Suprapubic skin (tissue), 3 donors: ENCODE results near the gene PCNX1.

Source experiments
- EP300 ChIP-seq: sonication (generic); formaldehyde crosslinking; IDR thresholded peaks from one replicate; pipeline ENCODE4 v1.6.1; 2017; ENCODE audit warnings: antibody characterized with exemption
- POLR2A ChIP-seq, 2 donors: fragments of 450-650 bp; IDR thresholded peaks; one replicate each; pipeline ENCODE4 v1.6.1; 2017; ENCODE audit warnings: antibody characterized with exemption in 2 of 2, mild to moderate bottlenecking in 2 of 2, moderate library complexity in 2 of 2
- TF ChIP-seq, protein P1 (sequence below), 2 donors: fragments of 200-600 bp in 1 of 2; fragments of 450-650 bp in 1 of 2; sonication (generic) in 1 of 2; IDR thresholded peaks; one replicate each; pipeline ENCODE4 v1.5.1; 2016 to 2019; ENCODE audit warnings: antibody characterized with exemption in 2 of 2, mild to moderate bottlenecking in 1 of 2, moderate library complexity in 1 of 2

DNA sequence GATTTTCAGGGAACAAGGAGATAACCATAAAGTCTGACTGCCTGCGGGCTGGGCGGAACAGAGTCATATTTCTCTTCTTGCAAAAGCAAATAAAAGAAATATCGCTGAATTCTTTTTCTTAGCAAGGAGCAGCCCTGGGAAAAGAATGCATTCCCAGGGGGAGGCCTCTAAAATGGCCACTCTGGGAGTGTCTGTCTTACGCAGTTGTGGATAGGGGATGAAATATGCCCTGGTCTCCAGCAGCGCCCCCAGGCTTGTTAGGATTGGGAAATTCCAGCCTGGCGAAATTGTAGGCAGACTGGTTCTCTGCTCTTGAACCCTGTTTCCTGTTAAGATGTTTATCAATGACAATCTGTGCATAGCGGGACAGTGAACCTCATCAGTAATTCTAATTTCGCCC is 40.5 kb downstream of the PCNX1 start:
- TF ChIP-seq, protein P1, sequence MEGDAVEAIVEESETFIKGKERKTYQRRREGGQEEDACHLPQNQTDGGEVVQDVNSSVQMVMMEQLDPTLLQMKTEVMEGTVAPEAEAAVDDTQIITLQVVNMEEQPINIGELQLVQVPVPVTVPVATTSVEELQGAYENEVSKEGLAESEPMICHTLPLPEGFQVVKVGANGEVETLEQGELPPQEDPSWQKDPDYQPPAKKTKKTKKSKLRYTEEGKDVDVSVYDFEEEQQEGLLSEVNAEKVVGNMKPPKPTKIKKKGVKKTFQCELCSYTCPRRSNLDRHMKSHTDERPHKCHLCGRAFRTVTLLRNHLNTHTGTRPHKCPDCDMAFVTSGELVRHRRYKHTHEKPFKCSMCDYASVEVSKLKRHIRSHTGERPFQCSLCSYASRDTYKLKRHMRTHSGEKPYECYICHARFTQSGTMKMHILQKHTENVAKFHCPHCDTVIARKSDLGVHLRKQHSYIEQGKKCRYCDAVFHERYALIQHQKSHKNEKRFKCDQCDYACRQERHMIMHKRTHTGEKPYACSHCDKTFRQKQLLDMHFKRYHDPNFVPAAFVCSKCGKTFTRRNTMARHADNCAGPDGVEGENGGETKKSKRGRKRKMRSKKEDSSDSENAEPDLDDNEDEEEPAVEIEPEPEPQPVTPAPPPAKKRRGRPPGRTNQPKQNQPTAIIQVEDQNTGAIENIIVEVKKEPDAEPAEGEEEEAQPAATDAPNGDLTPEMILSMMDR (IDR thresholded peaks at IDR 0.05) = no peak
- no peak for TF ChIP-seq EP300
- no peak for TF ChIP-seq POLR2A (IDR thresholded peaks at IDR 0.05)
